Endodermal cell (in vitro differentiated cells): ENCODE measurements around the gene CD81. TPM values are rescaled to one million over a fixed set of nuclear protein-coding genes. Genes with fewer than 3 reads are reported as not detected.

Experiments
- DNase-seq: peaks from one replicate; pipeline ENCODE4 v3.0.0-alpha.2; 2017
- H3K27ac ChIP-seq: 2 replicates; pipeline ENCODE4 v1.5.1; 2013; ENCODE audit warnings: mild to moderate bottlenecking, low read depth, low read length, moderate library complexity
- H3K27me3 ChIP-seq: 2 replicates; pipeline ENCODE4 v1.6.1; 2013; ENCODE audit warnings: mild to moderate bottlenecking, low read length, moderate library complexity; ENCODE audit not compliant: insufficient read depth, control insufficient read depth, poor library complexity, severe bottlenecking
- H3K36me3 ChIP-seq: 2 replicates; pipeline ENCODE4 v1.7.0; 2013; ENCODE audit warnings: mild to moderate bottlenecking, low read length, moderate library complexity; ENCODE audit not compliant: control insufficient read depth, insufficient read depth
- H3K4me1 ChIP-seq: one replicate; pipeline ENCODE4 v1.7.0; 2013; ENCODE audit warnings: low read length; ENCODE audit not compliant: control insufficient read depth, insufficient read depth
- H3K4me3 ChIP-seq: 2 replicates; pipeline ENCODE4 v1.5.1; 2013; ENCODE audit warnings: mild to moderate bottlenecking, low read length, moderate library complexity
- H3K9ac ChIP-seq: 2 replicates; pipeline ENCODE4 v1.6.1; 2013; ENCODE audit warnings: mild to moderate bottlenecking, low read length, moderate library complexity; ENCODE audit not compliant: poor library complexity, severe bottlenecking; ENCODE audit errors: extremely low read depth
- H3K9me3 ChIP-seq: 2 replicates; pipeline ENCODE4 v1.6.1; 2013; ENCODE audit warnings: mild to moderate bottlenecking, low read length, moderate library complexity; ENCODE audit not compliant: control insufficient read depth
- H3K27ac Mint-ChIP-seq: 2 replicates; pipeline ENCODE4 v1.8.0; 2020; ENCODE audit warnings: mixed read lengths
- H3K27me3 Mint-ChIP-seq: 2 replicates; pipeline ENCODE4 v1.8.0; 2021; ENCODE audit warnings: mild to moderate bottlenecking, mixed read lengths; ENCODE audit not compliant: insufficient read depth
- H3K36me3 Mint-ChIP-seq: 2 replicates; pipeline ENCODE4 v1.8.0; 2020; ENCODE audit warnings: low read depth, mixed read lengths
- H3K4me1 Mint-ChIP-seq: 2 replicates; pipeline ENCODE4 v1.8.0; 2020; ENCODE audit warnings: mixed read lengths
- H3K4me3 Mint-ChIP-seq: 2 replicates; pipeline ENCODE4 v1.8.0; 2020; ENCODE audit warnings: mild to moderate bottlenecking, moderate library complexity, mixed read lengths
- H3K9me3 Mint-ChIP-seq: 2 replicates; pipeline ENCODE4 v1.8.0; 2020; ENCODE audit warnings: mild to moderate bottlenecking, mixed read lengths
- CTCF ChIP-seq: fragments of 200-600 bp; sonication (generic); conservative IDR thresholded peaks from 2 replicates; pipeline ENCODE4 v1.5.0; 2021; ENCODE audit warnings: antibody characterized with exemption, mild to moderate bottlenecking
- WGBS, 2 experiments: methylation state at CpG; one replicate each; pipeline versions ENCODE4 v1.1.5 to v1.1.7; 2013; ENCODE audit warnings: missing lambda C conversion rate in 2 of 2, mixed read lengths in 1 of 2; ENCODE audit not compliant: insufficient coverage in 1 of 2, insufficient read length in 1 of 2; 5-methylcytosine and 5-hydroxymethylcytosine counted together
- total RNA-seq, 2 donors: library from RNA; stranded (reverse); fragmentation: NEBNext Ultra II Directional in 1 of 2; extraction: Animal tissue kit (Norgen Biotek cat#: 25700) in 1 of 2; gene quantifications; 2 replicates in 1 of 2; 3 replicates in 1 of 2; pipeline ENCODE4 v1.2.1, GENCODE V29; 2021

CD81 gene
- total RNA-seq, 2 donors from 2014 or later, result 275 to 331 TPM

GRCh38 chr11:2428322-2428795, 51.2 kb downstream of the CD81 start:
- Histone ChIP-seq H3K27me3 (no peaks in the 10 kb centered on the region), H3K4me3 (no peak overlapping the region), H3K27ac (no peak overlapping the region), H3K4me1 (no peaks in the 10 kb centered on the region), H3K36me3 (no peaks in the 10 kb centered on the region), H3K9me3 (no peaks in the 10 kb centered on the region), H3K9ac (no peak overlapping the region)
- H3K27ac Mint-ChIP-seq, result no peak overlapping the region
- H3K9me3 Mint-ChIP-seq, result no peaks in the 10 kb centered on the region
- H3K27me3 Mint-ChIP-seq, result peaks cover 9% of the 10 kb centered on the region
- H3K4me3 Mint-ChIP-seq, result no peak overlapping the region
- peak; percentile 93 for TF ChIP-seq CTCF
- no peaks in the 10 kb centered on the region for H3K36me3 Mint-ChIP-seq
- peak; percentile 95 for DNase-seq
- H3K4me1 Mint-ChIP-seq, result no peaks in the 10 kb centered on the region
- WGBS, 2 experiments, result 59 to 73% methylated on average over 5 to 8 of the region's 8 CpGs

- Histone ChIP-seq H3K9me3 (no peaks in the 10 kb centered on the region), H3K36me3 (no peaks in the 10 kb centered on the region), H3K27ac (no peak overlapping the region), H3K27me3 (peaks cover 12% of the 10 kb centered on the region), H3K9ac (no peak overlapping the region), H3K4me1 (no peaks in the 10 kb centered on the region), H3K4me3 (no peak overlapping the region)
- TF ChIP-seq CTCF, result no peak
- Mint-ChIP-seq H3K27me3 (peaks cover 6% of the 10 kb centered on the region), H3K9me3 (no peaks in the 10 kb centered on the region), H3K27ac (no peak overlapping the region), H3K4me1 (no peaks in the 10 kb centered on the region), H3K4me3 (no peak overlapping the region), H3K36me3 (no peaks in the 10 kb centered on the region)
- DNase-seq, result no peak
- WGBS, 2 experiments, result 90% methylated on average over 1 of the region's 1 CpG; no CpG with 5 or more reads in 1 of the 2 experiments
Observed at GRCh38 chr11:2431395-2431794, 54.3 kb downstream of the CD81 start.

GRCh38 chr11:2432171-2432621, 55.1 kb downstream of the CD81 start:
- Mint-ChIP-seq H3K4me3 (no peak overlapping the region), H3K4me1 (no peaks in the 10 kb centered on the region), H3K27ac (no peak overlapping the region), H3K9me3 (no peaks in the 10 kb centered on the region), H3K27me3 (peaks cover 12% of the 10 kb centered on the region), H3K36me3 (no peaks in the 10 kb centered on the region)
- H3K4me3 ChIP-seq, result no peak overlapping the region
- H3K36me3 ChIP-seq, result no peaks in the 10 kb centered on the region
- H3K4me1 ChIP-seq, result no peaks in the 10 kb centered on the region
- TF ChIP-seq CTCF, result no peak
- peaks cover 16% of the 10 kb centered on the region for H3K27me3 ChIP-seq
- WGBS, 2 experiments, result 65 to 90% methylated on average over 8 to 15 of the region's 15 CpGs
- no peak overlapping the region for H3K9ac ChIP-seq
- no peaks in the 10 kb centered on the region for H3K9me3 ChIP-seq
- no peak overlapping the region for H3K27ac ChIP-seq
- no peak for DNase-seq
